Erythroblast (primary cell): ENCODE measurements around the gene SNTB2.
"Not testable (repeated sequence)": the region's sequence is repeated elsewhere in the genome, so short reads cannot be mapped to it uniquely, and the experiment has no call there.

Experiments
- GATA1 ChIP-seq: IDR thresholded peaks from 2 replicates; pipeline ENCODE4 v1.6.1; 2011; ENCODE audit warnings: low read depth, mild to moderate bottlenecking, control low read depth, low read length, moderate library complexity
- POLR2A ChIP-seq: IDR thresholded peaks from 2 replicates; pipeline ENCODE4 v1.6.1; 2011; ENCODE audit warnings: mild to moderate bottlenecking, low read length

- TF ChIP-seq POLR2A, GATA1: not testable (repeated sequence)
Measured at GRCh38 chr16:69296771-69297170, 109.8 kb downstream of the SNTB2 start.
